CD4-positive, alpha-beta T cell treated with Interleukin-10 for 1 hour (primary cell): ENCODE results near the gene ZNF248.
"Not testable (repeated sequence)": the region's sequence is repeated elsewhere in the genome, so short reads cannot be mapped to it uniquely, and the experiment has no call there.

Experiments used
- DNase-seq: peaks from one replicate; pipeline ENCODE4 v3.0.0-alpha.2; 2020

The ZNF248 gene

GRCh38 chr10:37738241-37738640 is 119.2 kb downstream of the ZNF248 start:
- not testable (repeated sequence) for DNase-seq

GRCh38 chr10:37737336-37737735 is 120.1 kb downstream of the ZNF248 start:
- DNase-seq: no peak

GRCh38 chr10:37736120-37736519 is 121.3 kb downstream of the ZNF248 start:
- no peak for DNase-seq

GRCh38 chr10:37734971-37735370 is 122.4 kb downstream of the ZNF248 start:
- no peak for DNase-seq
